Renal pelvis (tissue), 4 donors: ENCODE data around the gene DMWD. TPM values are rescaled to one million over a fixed set of nuclear protein-coding genes. Genes with fewer than 3 reads are reported as not detected.
"Not testable (repeated sequence)": the region's sequence is repeated elsewhere in the genome, so short reads cannot be mapped to it uniquely, and the experiment has no call there.

Experiments used
- DNase-seq: peaks from one replicate; pipeline ENCODE4 v3.0.0-alpha.2; 2013
- polyA plus RNA-seq, 3 donors: library from polyadenylated mRNA; unstranded; fragments of 120-200 nt; gene quantifications; one replicate each; pipeline ENCODE4 v1.2.1, GENCODE V29; 2013; ENCODE audit not compliant: insufficient read length in 3 of 3

Gene DMWD
- polyA plus RNA-seq, 3 donors: 36.1 to 47.1 (median 41.3) TPM

- no peak for DNase-seq
Measured at GRCh38 chr19:45820413-45821102, 27.9 kb upstream of the DMWD start.

GRCh38 chr19:45819769-45820168 lies 27.1 kb upstream of the DMWD start:
- no peak for DNase-seq

GRCh38 chr19:45817725-45818301 lies 25.2 kb upstream of the DMWD start:
- DNase-seq: no peak

- peak; percentile 93 for DNase-seq
Measured at GRCh38 chr19:45817010-45817724, 24.5 kb upstream of the DMWD start.

- no peak for DNase-seq
Measured at GRCh38 chr19:45816236-45817009, 23.8 kb upstream of the DMWD start.

GRCh38 chr19:45815481-45816216 lies 23.0 kb upstream of the DMWD start:
- DNase-seq: peak; percentile 75

GRCh38 chr19:45814851-45815480 lies 22.3 kb upstream of the DMWD start, which contains the start of gene RSPH6A:
Gene RSPH6A (minus strand): TSS chr19:45815308. CDS start chr19:45815176, 132 bp downstream.
- no peak for DNase-seq

- no peak for DNase-seq
Measured at GRCh38 chr19:45814166-45814780, 21.6 kb upstream of the DMWD start.

GRCh38 chr19:45812297-45812696 lies 19.7 kb upstream of the DMWD start:
- no peak for DNase-seq

- no peak for DNase-seq
Measured at GRCh38 chr19:45809643-45810159, 17.1 kb upstream of the DMWD start.

GRCh38 chr19:45805719-45806118 lies 13.1 kb upstream of the DMWD start:
- DNase-seq: no peak

- DNase-seq: no peak
Measured at GRCh38 chr19:45804959-45805230, 12.2 kb upstream of the DMWD start.

- no peak for DNase-seq
Measured at GRCh38 chr19:45804140-45804958, 11.7 kb upstream of the DMWD start.

GRCh38 chr19:45801603-45802175 lies 9.0 kb upstream of the DMWD start:
- no peak for DNase-seq

- DNase-seq: no peak
Measured at GRCh38 chr19:45800070-45800553, 7.5 kb upstream of the DMWD start.

GRCh38 chr19:45799541-45799940 lies 6.9 kb upstream of the DMWD start:
- not testable (repeated sequence) for DNase-seq

GRCh38 chr19:45798995-45799517 lies 6.4 kb upstream of the DMWD start:
- DNase-seq: peak; percentile 86

GRCh38 chr19:45794627-45795026 lies 2.0 kb upstream of the DMWD start:
- DNase-seq: no peak

GRCh38 chr19:45793876-45794275 lies 1.2 kb upstream of the DMWD start:
- no peak for DNase-seq
